ENCODE results near the gene BPI. TPM values are rescaled to one million over a fixed set of nuclear protein-coding genes. Genes with fewer than 3 reads are reported as not detected.

BPI gene
- polyA plus RNA-seq, 1 of the 3 experiments (the other 2 are of a cell fraction), result not detected

DNA sequence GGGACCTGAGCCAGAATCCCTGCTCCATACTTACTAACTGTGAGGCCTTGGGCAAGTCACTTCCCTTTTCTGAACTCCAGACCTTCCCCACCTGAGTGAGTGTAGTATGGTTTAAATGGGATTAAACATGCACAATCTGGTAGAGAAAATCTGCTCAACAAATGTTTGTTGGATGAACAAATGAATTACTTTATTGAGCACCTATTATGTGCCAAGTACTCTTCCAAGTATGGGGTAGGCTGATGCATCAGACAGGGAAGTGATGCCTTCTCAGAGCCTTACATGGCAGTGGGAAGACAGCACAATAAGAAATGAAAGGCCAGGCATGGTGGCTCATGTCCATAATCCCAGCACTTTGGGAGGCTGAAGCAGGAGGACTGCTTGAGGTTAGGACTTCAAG, 27.3 kb downstream of the BPI start:
- H3K9me2 ChIP-seq, result no peaks in the 10 kb centered on the region
- H3K27me3 ChIP-seq (ENCODE audit: insufficient read depth), result no peaks in the 10 kb centered on the region; the same call in 1 of the 2 replicates
- POLR2A ChIA-PET, result no interaction called here
- no peak overlapping the region for H3K4me3 ChIP-seq (ENCODE audit: low read depth in 2 of 2, low read length in 1 of 2)
- no peaks in the 10 kb centered on the region for H4K20me1 ChIP-seq (ENCODE audit: insufficient read depth)
- H3K79me2 ChIP-seq (ENCODE audit: insufficient read depth), result no peaks in the 10 kb centered on the region
- DNase-seq, result no peak
- H3K9me3 ChIP-seq, result no peaks in the 10 kb centered on the region
- H3F3A ChIP-seq (replicated peaks; ENCODE audit: insufficient read depth), result no peaks in the 10 kb centered on the region
- no peak for TF ChIP-seq RCOR1 (IDR thresholded peaks at IDR 0.05; ENCODE audit: low read length)
- CTCF ChIA-PET, result interaction anchor here (0.8 to 1.9 kb wide), 4 partner anchors 9 to 767 kb away, joined by 3 to 5 read pairs (median 4); no protein-coding TSS in a partner anchor
- no peak overlapping the region for H3K9ac ChIP-seq
- no peaks in the 10 kb centered on the region for H3K4me1 ChIP-seq (ENCODE audit: control insufficient read depth in 1 of 2, insufficient read depth in 2 of 2, low read depth in 1 of 2, low read length in 1 of 2)
- H3K36me3 ChIP-seq (replicated peaks in 1 of 2; ENCODE audit: control insufficient read depth in 1 of 2, insufficient read depth in 2 of 2, low read length in 1 of 2), result no peaks in the 10 kb centered on the region
- no peak overlapping the region for H3K4me2 ChIP-seq
- no peak overlapping the region for H2AFZ ChIP-seq (ENCODE audit: low read depth)
- H3K27ac ChIP-seq (ENCODE audit: low read depth in 2 of 2, low read length in 1 of 2), result no peak overlapping the region

DNA sequence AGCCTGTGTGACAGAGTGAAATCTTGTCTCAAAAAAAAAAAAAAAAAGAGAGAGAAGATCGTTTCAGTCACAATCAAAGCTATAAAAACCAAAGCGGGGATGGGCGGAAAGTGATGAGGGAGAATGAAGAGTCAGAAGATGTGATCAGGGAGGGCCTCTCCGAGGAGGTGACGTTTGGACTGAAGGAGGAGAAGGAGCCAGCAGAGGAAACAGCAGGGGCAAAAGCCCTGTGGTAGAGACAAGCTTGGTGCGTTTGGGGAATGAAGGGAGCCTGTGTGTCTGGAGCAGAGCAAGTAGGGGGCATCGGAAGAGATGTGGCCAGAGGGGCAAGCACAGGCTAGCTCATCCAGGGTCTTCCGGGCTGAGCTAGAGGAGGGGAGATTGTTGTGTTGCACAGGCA, 27.9 kb downstream of the BPI start:
- H3F3A ChIP-seq (replicated peaks; ENCODE audit: insufficient read depth), result no peaks in the 10 kb centered on the region
- H3K79me2 ChIP-seq (ENCODE audit: insufficient read depth), result no peaks in the 10 kb centered on the region
- H3K9me3 ChIP-seq, result no peaks in the 10 kb centered on the region
- no peak overlapping the region for H3K4me2 ChIP-seq
- H4K20me1 ChIP-seq (ENCODE audit: insufficient read depth), result no peaks in the 10 kb centered on the region
- H3K27ac ChIP-seq (ENCODE audit: low read depth in 2 of 2, low read length in 1 of 2), result no peak overlapping the region
- H2AFZ ChIP-seq (ENCODE audit: low read depth), result no peak overlapping the region
- no peaks in the 10 kb centered on the region for H3K9me2 ChIP-seq
- WGBS (ENCODE audit: low lambda C conversion rate), result 66% methylated on average over 8 of the region's 8 CpGs
- no peak overlapping the region for H3K9ac ChIP-seq
- POLR2A ChIA-PET, result no interaction called here
- no peak overlapping the region for H3K4me3 ChIP-seq (ENCODE audit: low read depth in 2 of 2, low read length in 1 of 2)
- TF ChIP-seq, protein P1, sequence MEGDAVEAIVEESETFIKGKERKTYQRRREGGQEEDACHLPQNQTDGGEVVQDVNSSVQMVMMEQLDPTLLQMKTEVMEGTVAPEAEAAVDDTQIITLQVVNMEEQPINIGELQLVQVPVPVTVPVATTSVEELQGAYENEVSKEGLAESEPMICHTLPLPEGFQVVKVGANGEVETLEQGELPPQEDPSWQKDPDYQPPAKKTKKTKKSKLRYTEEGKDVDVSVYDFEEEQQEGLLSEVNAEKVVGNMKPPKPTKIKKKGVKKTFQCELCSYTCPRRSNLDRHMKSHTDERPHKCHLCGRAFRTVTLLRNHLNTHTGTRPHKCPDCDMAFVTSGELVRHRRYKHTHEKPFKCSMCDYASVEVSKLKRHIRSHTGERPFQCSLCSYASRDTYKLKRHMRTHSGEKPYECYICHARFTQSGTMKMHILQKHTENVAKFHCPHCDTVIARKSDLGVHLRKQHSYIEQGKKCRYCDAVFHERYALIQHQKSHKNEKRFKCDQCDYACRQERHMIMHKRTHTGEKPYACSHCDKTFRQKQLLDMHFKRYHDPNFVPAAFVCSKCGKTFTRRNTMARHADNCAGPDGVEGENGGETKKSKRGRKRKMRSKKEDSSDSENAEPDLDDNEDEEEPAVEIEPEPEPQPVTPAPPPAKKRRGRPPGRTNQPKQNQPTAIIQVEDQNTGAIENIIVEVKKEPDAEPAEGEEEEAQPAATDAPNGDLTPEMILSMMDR (IDR thresholded peaks at IDR 0.05), result no peak
- TF ChIP-seq MXI1 (IDR thresholded peaks at IDR 0.05; ENCODE audit: low read depth, low read length) (no peak), FOSL2 (IDR thresholded peaks at IDR 0.05; ENCODE audit: borderline replicate concordance, low read depth) (no peak), CHD2 (IDR thresholded peaks at IDR 0.05; ENCODE audit: low read length, partially characterized antibody) (no peak), ELF1 (IDR thresholded peaks at IDR 0.05) (no peak), NFIC (IDR thresholded peaks at IDR 0.05; ENCODE audit: borderline replicate concordance) (no peak), RCOR1 (IDR thresholded peaks at IDR 0.05; ENCODE audit: low read length) (no peak), EZH2phosphoT487 (IDR thresholded peaks at IDR 0.05; ENCODE audit: borderline replicate concordance, low read depth) (no peak), EP300 (IDR thresholded peaks at IDR 0.05; ENCODE audit: borderline replicate concordance in 1 of 2, low read depth in 1 of 2, low read length in 1 of 2) (no peak)
- TF ChIP-seq, protein P2, sequence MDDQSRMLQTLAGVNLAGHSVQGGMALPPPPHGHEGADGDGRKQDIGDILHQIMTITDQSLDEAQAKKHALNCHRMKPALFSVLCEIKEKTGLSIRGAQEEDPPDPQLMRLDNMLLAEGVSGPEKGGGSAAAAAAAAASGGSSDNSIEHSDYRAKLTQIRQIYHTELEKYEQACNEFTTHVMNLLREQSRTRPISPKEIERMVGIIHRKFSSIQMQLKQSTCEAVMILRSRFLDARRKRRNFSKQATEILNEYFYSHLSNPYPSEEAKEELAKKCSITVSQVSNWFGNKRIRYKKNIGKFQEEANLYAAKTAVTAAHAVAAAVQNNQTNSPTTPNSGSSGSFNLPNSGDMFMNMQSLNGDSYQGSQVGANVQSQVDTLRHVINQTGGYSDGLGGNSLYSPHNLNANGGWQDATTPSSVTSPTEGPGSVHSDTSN (IDR thresholded peaks at IDR 0.05), result no peak
- DNase-seq, result no peak
- peaks cover 4% of the 10 kb centered on the region; the same call in 1 of the 2 replicates for H3K27me3 ChIP-seq (ENCODE audit: insufficient read depth)
- no peaks in the 10 kb centered on the region for H3K4me1 ChIP-seq (ENCODE audit: control insufficient read depth in 1 of 2, insufficient read depth in 2 of 2, low read depth in 1 of 2, low read length in 1 of 2)
- CTCF ChIA-PET, result interaction anchor here (1.2 to 1.5 kb wide), 2 partner anchors 10 to 77 kb away, joined by 4 to 7 read pairs; no protein-coding TSS in a partner anchor
- no peaks in the 10 kb centered on the region for H3K36me3 ChIP-seq (replicated peaks in 1 of 2; ENCODE audit: control insufficient read depth in 1 of 2, insufficient read depth in 2 of 2, low read length in 1 of 2)

All from SK-N-SH (cell line).